ENCODE results near the gene KLK1. TPM values are rescaled to one million over a fixed set of nuclear protein-coding genes. Genes with fewer than 3 reads are reported as not detected.
A peak's percentile ranks its signal among the peaks of the same experiment; 100 is the strongest.

Gene KLK1
- total and polyA plus RNA-seq, 2 of the 13 experiments (the other 11 are each of a cell fraction or from before 2014, with no cell fraction given) = not detected

DNA sequence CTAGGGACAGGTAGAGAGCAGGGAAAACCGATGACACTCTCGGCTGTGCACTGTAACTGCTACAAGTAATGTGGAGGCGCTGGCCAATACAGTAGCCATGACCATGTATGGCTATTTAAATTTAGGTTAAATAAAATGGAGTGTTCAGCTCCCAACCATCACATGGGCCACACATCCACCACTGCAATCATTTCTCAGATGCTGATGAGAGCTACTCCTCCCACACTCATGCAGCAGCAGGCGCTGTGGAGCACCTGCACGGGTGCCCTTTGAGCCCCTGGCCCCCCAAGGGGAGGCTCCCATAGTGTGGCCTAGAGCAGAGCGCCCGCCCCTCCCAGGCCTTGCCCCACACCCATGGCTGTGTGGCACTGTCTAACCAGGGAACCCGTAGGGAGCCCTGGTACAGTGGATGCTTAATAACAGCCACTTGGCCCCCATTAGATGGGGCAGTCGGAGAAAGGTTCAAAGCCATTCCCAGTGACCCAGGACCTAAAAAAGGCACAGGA, 27.4 kb downstream of the KLK1 start:
- peaks cover 10% of the 10 kb centered on the region for H3K79me2 ChIP-seq (ENCODE audit: insufficient read depth, low read length)
- H3K27ac ChIP-seq (ENCODE audit: extremely low read length, insufficient read depth, low read length) = no peak overlapping the region
- DNase-seq (ENCODE audit: low spot score) (peak; percentile 46), ATAC-seq (peak; percentile 9), FAIRE-seq (no peak)
- CTCF ChIA-PET (ENCODE audit: low intra/inter-chr PET ratio, low total read pairs) = no interaction called here
- H3K4me2 ChIP-seq (ENCODE audit: low read depth, low read length) = no peak overlapping the region
- no peak overlapping the region for H3K9ac ChIP-seq (ENCODE audit: insufficient read depth, low read depth, low read length)
- intact Hi-C loops (cut with micrococcal nuclease; ENCODE audit: unreplicated experiment) = no loop called here
- no peaks in the 10 kb centered on the region for H3K9me3 ChIP-seq (ENCODE audit: low read length)
- POLR2A ChIA-PET = interaction anchor here (2.6 kb wide), 1 partner anchor 8 kb away, joined by 27 read pairs; no protein-coding TSS in a partner anchor
- H3K4me1 ChIP-seq (ENCODE audit: insufficient read depth, low read length) = peaks cover 27% of the 10 kb centered on the region
- no peak overlapping the region for H2AFZ ChIP-seq (ENCODE audit: low read length)
- H3K36me3 ChIP-seq (replicated peaks in 1 of 2; ENCODE audit: control insufficient read depth in 1 of 2, insufficient read depth in 2 of 2, low read length in 2 of 2) = peaks cover 23 to 36% of the 10 kb centered on the region in 2 experiments
- 92% methylated on average over 4 of the region's 9 CpGs for WGBS (ENCODE audit: low lambda C conversion rate)
- H3K4me3 ChIP-seq (replicated peaks in 1 of 3; ENCODE audit: insufficient read depth in 1 of 3, low read depth in 2 of 3, low read length in 3 of 3) = no peak overlapping the region
- in situ Hi-C loops (cut with HindIII; ENCODE audit: extremely low pct_ligation_motif_present, low pct_unique_long_range_greater_than_20kb) = loop anchor here (25.0 kb wide), 1 partner anchor 434 kb away; the partner anchor contains the start of gene NAPSA
- BruUV-seq (replicated peaks) = no TSS peak
- peaks cover 38% of the 10 kb centered on the region for H4K20me1 ChIP-seq (ENCODE audit: insufficient read depth, low read length)
- H3K27me3 ChIP-seq (ENCODE audit: control insufficient read depth in 1 of 2, insufficient read depth in 2 of 2, low read length in 2 of 2) = no peaks in the 10 kb centered on the region; a peak in 1 of 5 replicates
- TF ChIP-seq NCOR1 (IDR thresholded peaks at IDR 0.05; ENCODE audit: borderline replicate concordance, low read length) (0 out of 2 replicates have a peak, but pooled peaks have one; percentile 21), SNRNP70 (IDR thresholded peaks at IDR 0.05; ENCODE audit: low read depth, low read length) (no peak), HNF4A (CRISPR knock-in tag; IDR thresholded peaks at IDR 0.05) (peak; percentile 75), RAD21 (CRISPR knock-in tag; IDR thresholded peaks at IDR 0.05) (peak; percentile 15; the same call in 1 of the 2 replicates), ZNF772 (CRISPR knock-in tag; IDR thresholded peaks at IDR 0.05) (no peak), ZNF703 (CRISPR knock-in tag; IDR thresholded peaks at IDR 0.05; ENCODE audit: borderline replicate concordance) (no peak), ZFX (CRISPR knock-in tag; IDR thresholded peaks at IDR 0.05; ENCODE audit: low read depth) (no peak), NCOA2 (CRISPR knock-in tag; IDR thresholded peaks at IDR 0.05) (no peak), NFATC3 (CRISPR knock-in tag; IDR thresholded peaks at IDR 0.05) (no peak), XBP1 (CRISPR knock-in tag; IDR thresholded peaks at IDR 0.05) (no peak), HNF4G (IDR thresholded peaks at IDR 0.05; ENCODE audit: borderline replicate concordance, low read depth, low read length) (peak; percentile 71), HNF4G (CRISPR knock-in tag; IDR thresholded peaks at IDR 0.05; ENCODE audit: borderline replicate concordance, low read depth) (no peak), ZNF468 (CRISPR knock-in tag; IDR thresholded peaks at IDR 0.05) (no peak), ZNF30 (CRISPR knock-in tag; IDR thresholded peaks at IDR 0.05) (no peak), ZSCAN31 (CRISPR knock-in tag; IDR thresholded peaks at IDR 0.05; ENCODE audit: low read depth) (no peak), TBX2 (CRISPR knock-in tag; IDR thresholded peaks at IDR 0.05; ENCODE audit: borderline replicate concordance) (no peak)
- TF ChIP-seq, protein P1, sequence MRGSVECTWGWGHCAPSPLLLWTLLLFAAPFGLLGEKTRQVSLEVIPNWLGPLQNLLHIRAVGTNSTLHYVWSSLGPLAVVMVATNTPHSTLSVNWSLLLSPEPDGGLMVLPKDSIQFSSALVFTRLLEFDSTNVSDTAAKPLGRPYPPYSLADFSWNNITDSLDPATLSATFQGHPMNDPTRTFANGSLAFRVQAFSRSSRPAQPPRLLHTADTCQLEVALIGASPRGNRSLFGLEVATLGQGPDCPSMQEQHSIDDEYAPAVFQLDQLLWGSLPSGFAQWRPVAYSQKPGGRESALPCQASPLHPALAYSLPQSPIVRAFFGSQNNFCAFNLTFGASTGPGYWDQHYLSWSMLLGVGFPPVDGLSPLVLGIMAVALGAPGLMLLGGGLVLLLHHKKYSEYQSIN (CRISPR knock-in tag; IDR thresholded peaks at IDR 0.05; ENCODE audit: borderline replicate concordance) = no peak
- TF ChIP-seq, protein P2, sequence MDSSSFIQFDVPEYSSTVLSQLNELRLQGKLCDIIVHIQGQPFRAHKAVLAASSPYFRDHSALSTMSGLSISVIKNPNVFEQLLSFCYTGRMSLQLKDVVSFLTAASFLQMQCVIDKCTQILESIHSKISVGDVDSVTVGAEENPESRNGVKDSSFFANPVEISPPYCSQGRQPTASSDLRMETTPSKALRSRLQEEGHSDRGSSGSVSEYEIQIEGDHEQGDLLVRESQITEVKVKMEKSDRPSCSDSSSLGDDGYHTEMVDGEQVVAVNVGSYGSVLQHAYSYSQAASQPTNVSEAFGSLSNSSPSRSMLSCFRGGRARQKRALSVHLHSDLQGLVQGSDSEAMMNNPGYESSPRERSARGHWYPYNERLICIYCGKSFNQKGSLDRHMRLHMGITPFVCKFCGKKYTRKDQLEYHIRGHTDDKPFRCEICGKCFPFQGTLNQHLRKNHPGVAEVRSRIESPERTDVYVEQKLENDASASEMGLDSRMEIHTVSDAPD (CRISPR knock-in tag; IDR thresholded peaks at IDR 0.05) = no peak
- TF ChIP-seq, protein P3, sequence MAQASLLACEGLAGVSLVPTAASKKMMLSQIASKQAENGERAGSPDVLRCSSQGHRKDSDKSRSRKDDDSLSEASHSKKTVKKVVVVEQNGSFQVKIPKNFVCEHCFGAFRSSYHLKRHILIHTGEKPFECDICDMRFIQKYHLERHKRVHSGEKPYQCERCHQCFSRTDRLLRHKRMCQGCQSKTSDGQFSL (CRISPR knock-in tag; IDR thresholded peaks at IDR 0.05) = peak; percentile 11; the same call in 1 of the 2 replicates
- TF ChIP-seq, protein P4, sequence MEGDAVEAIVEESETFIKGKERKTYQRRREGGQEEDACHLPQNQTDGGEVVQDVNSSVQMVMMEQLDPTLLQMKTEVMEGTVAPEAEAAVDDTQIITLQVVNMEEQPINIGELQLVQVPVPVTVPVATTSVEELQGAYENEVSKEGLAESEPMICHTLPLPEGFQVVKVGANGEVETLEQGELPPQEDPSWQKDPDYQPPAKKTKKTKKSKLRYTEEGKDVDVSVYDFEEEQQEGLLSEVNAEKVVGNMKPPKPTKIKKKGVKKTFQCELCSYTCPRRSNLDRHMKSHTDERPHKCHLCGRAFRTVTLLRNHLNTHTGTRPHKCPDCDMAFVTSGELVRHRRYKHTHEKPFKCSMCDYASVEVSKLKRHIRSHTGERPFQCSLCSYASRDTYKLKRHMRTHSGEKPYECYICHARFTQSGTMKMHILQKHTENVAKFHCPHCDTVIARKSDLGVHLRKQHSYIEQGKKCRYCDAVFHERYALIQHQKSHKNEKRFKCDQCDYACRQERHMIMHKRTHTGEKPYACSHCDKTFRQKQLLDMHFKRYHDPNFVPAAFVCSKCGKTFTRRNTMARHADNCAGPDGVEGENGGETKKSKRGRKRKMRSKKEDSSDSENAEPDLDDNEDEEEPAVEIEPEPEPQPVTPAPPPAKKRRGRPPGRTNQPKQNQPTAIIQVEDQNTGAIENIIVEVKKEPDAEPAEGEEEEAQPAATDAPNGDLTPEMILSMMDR (CRISPR knock-in tag; IDR thresholded peaks at IDR 0.05) = peak; percentile 44

Measured in HepG2 (cell line).